ENCODE results near the gene TCEA3.
"Not testable (repeated sequence)": the region's sequence is repeated elsewhere in the genome, so short reads cannot be mapped to it uniquely, and the experiment has no call there.

The TCEA3 gene

DNA sequence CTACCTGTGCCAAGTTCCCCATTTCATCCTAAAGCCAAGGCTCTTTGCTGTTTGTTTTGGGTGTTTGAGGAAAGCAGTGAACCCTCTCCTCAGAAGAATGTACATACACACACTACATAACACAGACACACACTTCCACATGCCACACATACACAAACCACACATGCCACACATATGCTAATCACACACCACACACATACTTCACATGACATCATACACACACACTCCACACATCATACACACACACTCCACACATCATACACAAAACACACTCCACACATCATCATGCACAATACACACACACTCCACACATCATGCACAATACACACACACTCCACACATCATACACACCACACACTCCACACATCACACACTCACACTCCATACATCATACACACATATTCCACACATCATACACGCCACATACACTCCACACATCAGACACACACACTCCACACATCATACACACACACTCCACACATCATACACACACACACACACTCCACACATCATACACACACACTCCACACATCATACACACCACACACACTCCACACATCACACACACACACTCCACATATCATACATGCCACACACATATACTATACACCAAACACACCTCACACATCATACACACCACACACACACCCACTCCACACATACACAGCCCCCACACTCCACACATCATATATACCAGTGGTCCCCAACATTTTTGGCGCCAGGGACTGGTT lies 32.3 kb downstream of the TCEA3 start:
- DNase-seq: no peak

DNA sequence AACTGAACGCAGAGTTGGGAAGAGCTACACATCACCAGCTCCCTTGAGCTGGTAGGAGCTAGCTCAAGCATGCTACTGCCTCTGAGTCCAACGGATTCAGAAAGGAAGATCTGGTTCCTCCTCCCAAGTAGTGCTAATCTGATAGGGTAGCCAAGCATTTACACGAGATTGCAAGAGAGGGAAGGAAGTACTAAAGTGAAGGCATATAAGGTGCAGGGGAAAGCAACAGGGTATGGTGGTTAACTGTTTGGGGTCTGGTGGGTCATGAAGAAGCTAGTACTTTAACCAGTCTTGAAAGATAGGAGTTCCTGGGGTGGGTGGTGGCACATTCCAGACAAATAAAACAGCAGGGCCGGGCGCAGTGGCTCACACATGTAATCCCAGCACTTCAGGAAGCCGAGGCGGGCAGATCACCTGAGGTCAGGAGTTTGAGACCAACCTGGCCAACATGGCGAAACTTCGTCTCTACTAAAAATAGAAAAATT lies 34.7 kb downstream of the TCEA3 start:
- DNase-seq: no peak

- no peak for DNase-seq
These were observed 37.1 kb downstream of the TCEA3 start for GRCh38 chr1:23387494-23387893.

GRCh38 chr1:23385119-23385621 lies 39.4 kb downstream of the TCEA3 start:
- no peak for DNase-seq

- DNase-seq: no peak
These were observed 40.1 kb downstream of the TCEA3 start for GRCh38 chr1:23384312-23385058.

DNA sequence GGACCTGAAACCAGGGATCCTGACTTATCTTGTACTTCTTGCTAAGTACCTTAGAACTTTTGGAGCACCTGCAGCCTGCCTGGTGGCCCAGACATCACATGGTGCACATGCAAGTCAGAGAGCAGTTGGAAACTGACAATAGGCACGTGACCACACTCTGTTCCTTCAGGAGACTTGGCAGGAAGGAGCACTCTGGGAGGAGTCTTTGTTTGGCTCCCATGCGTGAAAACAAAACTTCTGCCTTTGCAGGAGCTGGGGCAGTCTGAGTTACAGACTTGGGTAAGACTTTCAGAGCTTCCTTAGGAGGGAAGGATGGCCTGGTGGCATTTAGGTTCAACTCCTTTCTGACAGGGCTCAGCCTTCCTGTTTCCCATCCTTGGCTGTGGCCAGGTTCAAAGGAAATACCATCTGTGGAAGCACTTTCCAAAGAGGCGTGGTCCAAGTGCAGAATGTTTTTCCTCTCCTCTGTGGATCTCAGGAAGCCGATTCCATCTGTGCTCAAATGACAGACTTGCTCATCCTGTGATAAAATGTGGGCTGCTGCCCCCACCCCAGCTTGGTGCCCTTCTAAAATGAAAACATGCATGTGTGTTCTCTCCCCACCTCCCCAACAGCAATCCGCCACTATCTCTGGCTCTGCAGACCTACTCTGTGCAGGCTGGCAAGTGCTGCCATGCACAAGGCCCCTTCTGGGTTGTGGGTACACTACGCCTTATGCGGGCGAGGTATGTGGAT lies 40.8 kb downstream of the TCEA3 start:
- DNase-seq: no peak

DNA sequence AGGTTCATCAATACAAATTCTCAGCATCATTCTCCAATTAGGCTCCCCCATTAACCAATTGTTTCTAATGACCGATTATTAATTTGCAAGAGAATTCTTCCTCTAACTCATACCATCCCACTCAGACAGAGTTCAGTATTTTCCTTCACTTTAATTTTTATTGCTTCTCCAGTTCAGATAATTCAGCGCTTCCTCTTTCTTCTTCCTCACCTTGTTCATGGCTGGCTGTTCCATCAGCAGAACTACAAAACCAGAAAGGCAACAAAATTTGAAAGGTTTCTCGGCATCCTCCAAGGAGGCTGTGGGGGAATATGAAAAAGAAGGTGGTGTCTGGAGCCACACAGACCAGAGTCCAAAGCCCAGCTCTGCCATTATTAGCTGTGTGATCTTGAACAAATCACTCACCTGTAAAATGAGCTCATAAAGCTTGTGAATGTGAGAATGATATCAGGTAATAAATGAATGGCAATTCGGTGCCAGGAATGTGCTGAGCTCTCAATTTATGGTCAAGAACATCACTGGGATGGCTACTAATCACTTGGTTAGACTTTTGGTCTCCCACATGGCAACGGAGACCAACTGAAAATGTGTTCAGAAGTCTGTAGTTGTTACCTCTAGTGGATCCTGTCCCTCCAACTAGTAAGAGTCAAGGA lies 43.2 kb downstream of the TCEA3 start:
- no peak for DNase-seq

GRCh38 chr1:23380719-23381118 lies 43.8 kb downstream of the TCEA3 start:
- no peak for DNase-seq

DNA sequence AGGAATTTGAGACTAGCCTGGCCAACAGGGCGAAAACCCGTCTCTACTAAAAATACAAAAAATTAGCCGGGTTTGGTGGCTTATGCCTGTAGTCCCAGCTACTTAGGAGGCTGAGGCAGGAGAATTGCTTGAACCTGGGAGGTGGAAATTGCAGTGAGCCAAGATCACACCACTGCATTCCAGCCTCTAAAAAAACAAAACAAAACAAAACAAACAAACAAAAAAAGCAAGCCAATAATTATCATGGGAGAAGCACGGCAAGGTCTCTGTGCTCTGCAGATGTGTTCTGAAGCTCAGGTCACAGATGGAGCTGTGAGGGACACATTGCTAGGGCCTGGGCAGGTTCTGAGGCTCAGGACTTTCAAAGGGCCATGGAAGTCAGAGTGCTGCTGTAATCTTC lies 44.3 kb downstream of the TCEA3 start:
- DNase-seq: not testable (repeated sequence)

DNA sequence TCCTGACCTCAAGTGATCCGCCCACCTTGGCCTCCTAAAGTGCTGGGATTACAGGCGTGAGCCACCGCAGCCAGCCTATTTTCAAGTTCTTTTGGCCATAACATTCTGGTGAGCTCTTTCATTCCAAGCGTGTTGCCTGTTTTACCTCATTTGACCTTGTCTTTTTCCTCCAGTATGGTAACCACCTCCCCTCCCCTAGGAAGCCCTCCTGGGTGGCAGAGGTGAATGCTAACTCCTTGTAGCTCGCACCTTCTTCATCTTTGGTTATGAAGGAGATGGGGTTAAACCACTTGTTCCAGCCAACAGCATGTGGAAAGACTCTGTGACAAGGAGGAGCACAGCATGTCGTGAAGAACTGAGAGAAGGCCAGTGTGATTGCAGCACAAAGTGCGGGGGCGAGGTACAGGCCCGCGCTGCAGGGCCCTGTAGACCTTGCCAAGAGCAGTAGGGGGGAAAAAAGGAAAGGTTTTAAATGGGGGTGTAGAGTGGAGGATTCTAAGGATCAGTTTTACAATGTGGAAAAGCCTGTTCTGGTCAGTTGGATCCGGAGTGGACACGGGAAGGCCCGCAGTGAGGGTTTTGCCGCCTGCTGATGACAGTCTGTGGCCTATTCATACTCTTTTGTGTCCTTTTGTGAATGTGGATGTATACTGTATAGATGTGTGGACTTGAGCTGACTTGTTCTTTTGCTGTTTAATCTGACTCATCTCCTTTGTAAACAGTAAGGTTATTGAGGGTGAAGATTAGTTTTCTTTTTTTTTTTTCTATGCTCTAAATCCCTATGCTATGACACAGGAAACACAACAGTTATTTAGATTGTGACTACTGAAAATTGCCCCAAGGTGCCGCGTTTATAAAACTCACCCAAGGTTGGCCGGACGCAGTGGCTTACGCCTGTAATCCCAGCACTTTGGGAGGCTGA lies 47.4 kb downstream of the TCEA3 start:
- peak; percentile 57 for DNase-seq

DNA sequence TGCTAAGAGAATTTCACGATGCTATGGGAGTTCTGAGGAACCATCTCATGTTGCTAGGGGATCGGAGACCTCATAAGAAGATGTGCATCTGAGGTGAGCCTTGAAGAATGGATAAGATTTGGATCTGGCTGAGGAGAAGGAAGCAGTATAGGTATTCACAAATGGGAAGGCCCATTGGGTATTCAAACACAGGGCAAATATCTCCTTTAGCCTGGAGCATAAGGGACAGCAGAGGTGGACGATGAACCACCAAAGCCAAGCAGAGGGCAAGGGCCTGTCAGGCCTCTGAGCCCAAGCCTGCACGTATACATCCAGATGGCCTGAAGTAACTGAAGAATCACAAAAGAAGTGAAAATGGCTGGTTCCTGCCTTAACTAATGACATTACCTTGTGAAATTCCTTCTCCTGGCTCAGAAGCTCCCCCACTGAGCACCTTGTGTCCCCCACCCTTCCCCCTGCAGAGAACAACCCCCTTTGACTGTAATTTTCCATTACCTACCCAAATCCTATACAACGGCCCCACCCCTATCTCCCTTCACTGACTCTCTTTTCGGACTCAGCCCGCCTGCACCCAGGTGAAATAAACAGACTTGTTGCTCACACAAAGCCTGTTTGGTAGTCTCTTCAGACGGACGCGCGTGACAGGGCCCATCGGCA lies 50.3 kb downstream of the TCEA3 start:
- DNase-seq: not testable (repeated sequence)

- no peak for DNase-seq
These were observed 52.3 kb downstream of the TCEA3 start for GRCh38 chr1:23371987-23372880.

GRCh38 chr1:23370709-23371584 lies 53.6 kb downstream of the TCEA3 start:
- peak; percentile 36 for DNase-seq

GRCh38 chr1:23370330-23370708 lies 54.2 kb downstream of the TCEA3 start:
- peak; percentile 52 for DNase-seq

DNA sequence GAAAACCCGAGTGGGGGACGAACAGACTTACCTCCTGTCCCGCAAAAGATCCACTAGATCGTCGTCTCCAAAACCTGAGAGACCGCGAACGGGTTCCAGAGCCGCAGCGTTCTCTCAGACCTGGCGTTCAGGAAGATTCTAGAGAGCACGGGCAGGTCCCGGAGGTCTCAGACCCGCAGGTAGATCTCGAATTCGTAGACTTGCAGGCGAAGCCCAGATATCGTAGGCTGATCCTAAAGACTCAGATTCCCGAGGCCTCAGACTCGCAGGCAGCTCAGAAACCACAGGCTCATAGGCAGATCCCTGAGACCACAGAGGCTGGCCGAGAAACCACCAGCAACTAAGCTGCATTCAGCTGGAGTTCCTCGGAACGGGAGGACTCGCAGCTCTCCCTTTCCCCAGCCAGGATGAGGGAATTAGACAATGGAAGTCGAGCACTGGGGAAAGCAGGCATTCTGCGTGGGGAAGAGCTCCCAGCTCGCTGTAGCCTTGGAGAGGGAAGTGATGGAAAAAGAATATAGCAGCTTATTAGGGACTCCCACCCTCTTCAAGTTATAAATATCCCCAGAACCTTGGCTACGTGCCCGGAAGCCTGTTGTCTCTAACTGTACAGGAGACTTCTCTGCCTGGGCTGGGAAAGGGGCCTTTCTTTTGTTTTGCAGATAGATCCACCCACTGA lies 55.1 kb downstream of the TCEA3 start, which contains the start of gene ZNF436:
ZNF436 (minus strand) TSS at position 502 of the 679 bp plus-strand sequence. CDS start 1,831 bp downstream, outside the sequence.
- DNase-seq: peak; percentile 91

- DNase-seq: peak; percentile 93
These were observed 55.8 kb downstream of the TCEA3 start for GRCh38 chr1:23368562-23369334.
